ENCODE data around the gene SMURF2.
"Not testable (repeated sequence)": the region's sequence is repeated elsewhere in the genome, so short reads cannot be mapped to it uniquely, and the experiment has no call there.

- not testable (repeated sequence) for TF ChIP-seq HOXB13 (CRISPR knock-in tag; IDR thresholded peaks at IDR 0.05; ENCODE audit: low read depth); POLR2A (IDR thresholded peaks at IDR 0.05; ENCODE audit: low read length); CTCF (IDR thresholded peaks at IDR 0.05); REST (IDR thresholded peaks at IDR 0.05); RARB (CRISPR knock-in tag; IDR thresholded peaks at IDR 0.05); MAFK (IDR thresholded peaks at IDR 0.05; ENCODE audit: partially characterized antibody); CBX8 (IDR thresholded peaks at IDR 0.05); POLR2AphosphoS2 (conservative IDR thresholded peaks at IDR 0.05; ENCODE audit: low read length)
- peak; percentile 63 for TF ChIP-seq MAX (IDR thresholded peaks at IDR 0.05)
- TF ChIP-seq ATOH8 (CRISPR knock-in tag; IDR thresholded peaks at IDR 0.05; ENCODE audit: low read depth), result 0 out of 2 replicates have a peak, but pooled peaks have one; percentile 17
- peak; percentile 37; the same call in 1 of the 2 replicates for TF ChIP-seq JUNB (IDR thresholded peaks at IDR 0.05)
Observed at GRCh38 chr17:64670843-64671590, 8.9 kb upstream of the SMURF2 start.
